Amniotic stem cell (primary cell): ENCODE measurements around the gene EMC8.

Experiments used
- DNase-seq: peaks from one replicate; lab custom pipeline; 2025; lab: John Stamatoyannopoulos, UW

The EMC8 gene

DNA sequence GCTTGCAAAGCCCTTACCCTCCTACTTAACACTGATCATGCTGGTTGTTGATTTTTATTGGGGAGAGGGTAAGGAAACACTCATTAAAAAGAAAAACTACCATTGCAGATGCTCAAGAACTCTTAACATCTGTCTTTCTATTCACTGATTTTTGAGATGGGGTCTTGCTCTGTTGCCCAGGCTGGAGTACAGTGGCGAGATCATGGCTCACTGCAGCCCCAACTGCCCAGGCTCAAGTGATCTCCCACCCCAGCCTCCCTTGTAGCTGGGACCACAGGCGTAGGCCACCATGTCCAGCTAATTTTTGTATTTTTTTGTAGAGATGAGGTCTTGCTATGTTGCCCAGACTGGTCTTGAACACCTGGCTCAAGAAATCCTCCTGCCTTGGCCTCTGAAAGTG, 14.5 kb downstream of the EMC8 start:
- no peak for DNase-seq

DNA sequence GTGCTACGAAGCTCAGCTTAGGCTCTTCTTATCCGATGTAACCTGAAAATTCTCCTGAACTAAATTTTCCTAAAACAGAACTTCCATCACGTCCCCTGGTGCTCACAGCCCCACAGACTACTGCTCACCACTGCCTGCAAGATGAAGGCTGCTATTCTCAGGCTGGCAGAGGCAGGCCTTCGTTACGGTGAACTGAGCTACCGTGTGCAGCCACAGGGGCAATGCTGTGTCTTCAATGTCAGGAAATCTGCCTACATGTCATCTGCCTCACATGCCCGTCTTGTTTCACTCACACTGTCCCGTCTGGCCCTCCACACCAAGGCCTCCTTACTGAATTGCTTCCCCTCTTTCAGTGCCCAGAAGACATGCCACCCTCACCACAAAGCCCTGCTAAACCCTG, 15.9 kb downstream of the EMC8 start:
- no peak for DNase-seq

DNA sequence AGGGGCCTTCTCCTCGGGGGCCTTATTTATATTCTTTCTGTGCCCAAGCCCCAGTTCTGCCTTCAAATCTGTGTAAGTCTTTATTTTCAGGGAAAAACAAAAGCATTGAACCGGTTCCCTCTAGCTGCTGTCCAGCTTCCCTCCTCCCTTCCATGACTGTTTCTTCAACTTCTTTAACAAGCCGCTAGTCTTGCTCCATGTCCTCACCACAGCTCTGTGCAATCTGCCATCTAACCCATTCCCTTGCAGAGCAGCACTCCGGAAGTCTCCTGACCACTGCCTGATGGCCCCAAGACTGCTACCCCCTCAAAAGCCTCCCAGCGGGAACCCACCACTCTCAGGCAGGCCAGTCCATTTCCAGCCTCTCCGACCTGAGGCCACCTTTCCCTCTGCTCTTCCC, 16.9 kb downstream of the EMC8 start:
- no peak for DNase-seq

DNA sequence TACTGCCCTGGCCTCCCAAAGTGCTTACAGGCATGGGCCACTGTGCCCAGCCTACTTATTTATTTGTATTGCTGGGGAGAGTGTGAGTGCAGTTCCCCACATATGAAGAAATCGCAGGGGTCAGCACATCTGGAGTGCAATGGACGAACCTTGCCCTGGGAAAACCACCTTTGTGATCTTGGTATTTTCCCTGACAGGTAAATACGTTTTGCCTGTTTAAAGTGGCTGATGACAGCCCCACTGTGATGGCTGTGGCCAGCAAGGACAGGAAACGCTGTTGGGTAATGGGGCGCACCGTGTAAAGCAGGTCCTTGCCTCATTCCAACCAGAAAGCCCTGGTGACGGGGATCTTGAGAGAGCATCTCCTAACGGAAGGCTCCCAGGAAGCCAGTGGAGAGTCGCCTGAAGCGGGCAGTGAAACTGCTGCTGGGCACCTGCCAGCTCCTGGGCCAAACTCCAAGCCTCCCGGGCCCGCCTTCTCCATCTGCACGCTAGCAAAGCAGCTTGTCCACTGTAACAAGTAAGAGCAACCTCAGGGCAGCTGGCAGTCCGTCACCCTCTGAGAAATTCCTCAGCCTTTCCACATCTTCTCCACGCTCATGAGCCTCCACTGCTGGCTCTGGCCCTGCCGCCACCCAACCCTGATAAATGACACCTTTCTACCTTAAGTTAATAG, 17.5 kb downstream of the EMC8 start:
- DNase-seq: no peak

DNA sequence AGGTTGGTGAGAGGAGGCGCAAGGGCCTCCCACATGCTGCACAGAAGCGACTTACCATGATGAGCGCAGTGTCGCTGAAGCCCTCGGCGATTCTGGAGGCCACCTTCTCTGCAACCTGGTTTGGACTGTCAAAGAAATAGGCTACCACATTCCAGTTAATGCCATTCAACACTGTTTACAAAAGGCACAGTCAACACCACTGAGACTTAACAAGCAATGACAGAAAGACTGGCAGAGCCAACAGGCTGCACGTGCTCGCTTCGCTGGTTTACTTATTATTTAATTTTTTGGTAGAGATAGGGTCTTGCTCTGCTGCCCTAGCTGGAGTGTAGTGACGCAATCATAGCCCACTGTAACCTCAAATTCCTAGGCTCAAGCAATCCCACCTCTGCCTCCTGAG, 18.2 kb downstream of the EMC8 start:
- DNase-seq: no peak

DNA sequence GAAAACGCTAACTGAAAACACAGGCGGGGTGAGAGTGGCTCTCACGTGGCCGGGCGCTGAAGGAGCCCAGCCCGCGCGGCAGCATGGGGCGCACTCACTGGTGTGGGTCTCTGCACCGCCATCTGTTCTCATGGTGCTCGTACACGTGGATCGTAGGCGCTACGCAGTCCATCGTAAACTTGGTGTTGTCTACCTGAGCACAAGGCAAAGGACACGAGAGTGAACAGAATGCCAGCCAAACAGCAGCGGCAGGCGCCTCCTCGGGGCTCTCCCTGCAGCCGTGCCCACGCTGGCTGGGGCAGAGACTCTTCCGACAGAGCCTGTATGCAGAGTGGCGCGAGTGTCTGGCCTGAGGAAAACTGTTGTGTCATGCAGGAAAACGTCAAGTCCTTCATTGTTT, 19.1 kb downstream of the EMC8 start:
- DNase-seq: no peak

DNA sequence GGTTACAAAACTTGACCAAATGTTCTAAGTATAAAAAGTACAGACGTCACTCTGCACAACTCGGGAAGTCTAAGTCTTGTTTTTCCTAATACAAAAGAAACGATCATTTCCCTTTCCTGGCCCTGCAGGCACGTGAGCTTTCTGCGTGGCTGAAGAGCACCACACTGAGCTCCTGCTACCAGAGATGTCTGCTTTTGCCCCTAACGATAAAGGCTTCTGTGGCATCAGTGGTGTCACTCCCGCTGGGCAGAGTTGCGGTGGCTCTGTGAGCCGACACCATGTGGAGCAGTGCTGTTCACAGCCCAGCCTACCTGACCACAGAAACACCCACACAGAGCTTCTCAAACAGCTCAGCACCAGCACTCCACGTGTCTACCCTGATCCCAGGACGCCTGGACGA, 20.5 kb downstream of the EMC8 start:
- no peak for DNase-seq

DNA sequence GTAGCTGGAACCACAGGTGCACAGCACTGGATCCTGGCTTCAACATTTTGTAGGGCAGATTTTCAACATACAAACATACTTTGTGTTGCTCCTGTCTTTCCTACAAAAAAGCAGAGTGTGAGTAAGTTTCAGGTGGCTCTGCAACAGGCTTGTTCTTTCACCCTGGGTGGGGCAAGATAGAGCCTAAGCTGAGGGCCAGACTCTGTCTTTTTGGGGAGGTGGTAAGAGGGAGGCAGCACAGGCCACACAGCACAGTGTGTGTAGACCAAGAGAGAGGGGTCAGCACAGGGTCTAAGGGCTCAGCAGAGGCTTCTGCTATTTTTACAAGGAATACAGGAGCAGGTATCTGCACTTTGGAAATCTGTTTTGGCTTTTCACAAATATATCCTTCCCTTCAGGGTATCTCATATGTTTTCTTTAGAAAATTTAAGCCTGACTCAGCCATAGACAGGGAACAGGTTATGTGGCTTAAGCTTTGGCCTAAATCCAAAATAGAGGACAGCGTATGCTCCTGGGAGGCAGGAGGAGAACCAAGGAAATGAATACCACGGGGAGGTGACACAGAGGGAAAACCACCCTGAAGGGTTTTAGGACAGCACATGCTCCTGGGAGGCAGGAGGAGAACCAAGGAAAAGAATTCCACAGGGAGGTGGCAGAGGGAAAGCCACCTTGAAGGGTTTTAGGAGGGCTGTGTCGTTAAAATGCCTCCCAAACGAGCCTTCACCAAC, 21.6 kb downstream of the EMC8 start:
- DNase-seq: no peak

DNA sequence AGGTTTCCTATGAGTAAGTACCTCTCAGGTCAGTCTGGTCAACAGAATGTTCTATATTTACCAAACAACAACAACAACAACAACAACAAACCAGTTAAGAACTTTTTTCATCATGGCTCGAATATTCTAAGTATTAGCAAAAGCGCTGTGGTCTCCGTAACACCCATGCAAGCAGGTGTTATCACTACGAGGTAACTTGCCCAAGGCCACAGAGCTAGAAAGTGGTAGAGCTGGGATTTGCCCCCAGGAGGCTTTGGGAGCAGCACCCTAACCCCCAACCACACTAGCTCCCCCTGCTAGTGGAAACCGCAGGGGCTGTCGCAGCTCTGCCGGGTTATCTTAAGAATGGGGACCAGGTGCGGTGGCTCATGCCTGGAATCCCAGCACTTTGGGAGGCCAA, 24.5 kb downstream of the EMC8 start:
- DNase-seq: no peak

DNA sequence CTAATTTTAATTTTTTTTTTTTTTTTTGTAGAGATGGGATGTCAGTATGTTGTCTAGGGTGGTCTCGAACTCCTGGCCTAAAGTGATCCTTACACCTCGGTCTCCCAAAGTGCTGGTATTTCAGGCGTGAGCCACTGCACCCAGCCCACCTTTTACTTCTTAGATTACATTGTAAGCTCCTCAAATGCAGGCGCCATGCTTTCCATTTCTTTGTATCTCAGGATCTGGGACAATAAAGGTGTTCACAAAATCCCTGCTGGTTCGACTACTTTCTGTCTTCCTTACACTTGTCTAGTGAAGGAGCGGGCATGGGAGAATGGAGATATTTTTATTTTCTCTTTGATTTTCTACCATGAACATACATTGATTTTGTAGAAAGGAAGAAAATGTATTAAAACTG, 25.2 kb downstream of the EMC8 start:
- DNase-seq: no peak

DNA sequence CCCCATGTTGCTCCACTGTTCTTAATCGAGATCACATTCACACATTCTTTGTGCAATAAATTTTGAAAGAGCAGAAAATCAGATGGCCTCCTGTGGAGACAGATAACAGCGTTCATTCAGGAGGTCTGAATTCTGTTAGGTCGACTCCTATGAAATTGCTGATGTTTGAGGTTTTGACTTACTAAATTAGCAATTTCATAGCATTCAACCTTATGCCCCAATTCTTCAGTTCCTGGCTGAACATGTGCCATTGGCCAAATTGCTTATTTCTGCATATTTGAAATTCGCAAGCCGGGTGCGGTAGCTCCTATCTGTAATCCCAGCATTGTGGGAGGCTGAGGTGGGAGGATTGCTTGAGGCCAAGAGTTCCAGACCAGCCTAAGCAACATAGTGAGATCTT, 26.3 kb downstream of the EMC8 start:
- DNase-seq: no peak

DNA sequence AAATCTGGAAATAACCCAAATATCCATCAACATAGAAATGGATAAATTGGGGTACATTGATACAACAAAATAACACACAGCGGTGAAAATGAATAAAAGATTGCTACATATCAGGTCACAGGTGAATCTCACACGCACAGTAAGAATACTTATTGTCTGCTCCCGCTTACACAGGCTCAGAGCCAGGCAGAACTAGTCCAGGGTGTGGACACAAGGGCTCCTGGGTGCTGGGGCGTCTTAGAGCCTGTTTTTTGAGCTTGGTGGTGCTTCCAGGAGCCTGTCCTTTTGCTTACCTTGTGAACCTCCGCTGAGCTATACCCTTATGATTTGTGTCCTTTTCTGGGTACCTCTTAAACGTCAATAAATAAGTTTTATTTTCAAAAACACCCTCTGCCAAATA, 28.6 kb downstream of the EMC8 start:
- no peak for DNase-seq

DNA sequence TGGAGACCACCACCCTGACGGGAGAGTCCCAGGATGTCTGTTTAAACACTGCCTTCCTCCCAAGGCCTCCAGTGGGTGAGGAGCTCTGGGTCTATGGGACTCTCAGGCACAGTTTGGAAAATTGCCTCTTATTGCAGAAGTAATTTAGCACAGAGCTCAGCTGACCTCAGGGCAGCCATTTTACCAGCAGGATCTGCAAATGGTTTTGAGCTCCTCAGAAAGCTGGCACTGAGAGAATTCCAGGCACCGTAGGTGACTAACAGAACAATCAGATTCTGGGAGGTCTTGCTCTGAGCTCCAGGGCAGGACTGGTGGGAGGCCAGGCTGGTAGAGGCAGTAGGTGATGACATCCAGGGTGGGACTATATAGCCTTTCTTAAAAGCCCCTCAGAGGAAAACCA, 31.1 kb downstream of the EMC8 start:
- no peak for DNase-seq

DNA sequence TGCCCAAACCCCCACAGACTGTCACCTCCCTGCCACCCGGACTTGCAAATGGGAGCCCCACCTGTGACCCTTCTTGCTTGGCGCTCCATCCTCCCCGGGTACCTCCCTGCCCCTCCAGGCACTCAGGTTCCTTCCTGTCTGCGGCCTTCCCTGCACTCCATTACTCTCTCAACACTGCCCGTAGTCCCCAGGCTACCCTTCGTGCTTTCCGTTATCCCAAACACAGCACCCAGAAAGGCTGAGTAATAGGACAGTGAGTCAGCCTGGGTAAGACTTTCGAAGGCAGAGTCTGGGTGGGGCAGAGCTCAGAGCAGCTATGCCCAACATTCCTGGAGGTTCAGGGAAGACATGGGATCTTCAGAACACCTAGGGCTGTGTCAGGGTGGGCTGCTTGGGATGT, 31.8 kb downstream of the EMC8 start:
- peak; percentile 93 for DNase-seq

DNA sequence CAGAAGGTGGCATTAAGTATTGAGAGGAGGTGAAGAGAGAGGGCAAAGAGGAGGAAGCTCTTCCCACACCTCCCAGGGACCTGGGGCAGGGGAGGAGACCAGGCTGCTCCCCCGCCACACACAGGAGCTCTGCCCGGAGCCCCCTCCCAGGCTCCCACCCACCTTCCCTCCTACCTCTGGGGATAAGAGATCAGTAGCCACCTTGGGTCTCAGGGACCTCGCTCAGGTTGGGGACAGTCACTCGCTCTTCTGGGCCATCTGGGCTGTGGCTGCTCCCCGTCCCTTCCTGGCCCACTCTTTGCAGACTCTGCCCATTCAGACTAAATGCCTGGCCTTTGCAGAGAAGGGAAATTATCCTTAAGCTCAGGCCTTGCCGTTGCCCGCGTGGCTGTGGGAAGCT, 33.6 kb downstream of the EMC8 start:
- DNase-seq: no peak

DNA sequence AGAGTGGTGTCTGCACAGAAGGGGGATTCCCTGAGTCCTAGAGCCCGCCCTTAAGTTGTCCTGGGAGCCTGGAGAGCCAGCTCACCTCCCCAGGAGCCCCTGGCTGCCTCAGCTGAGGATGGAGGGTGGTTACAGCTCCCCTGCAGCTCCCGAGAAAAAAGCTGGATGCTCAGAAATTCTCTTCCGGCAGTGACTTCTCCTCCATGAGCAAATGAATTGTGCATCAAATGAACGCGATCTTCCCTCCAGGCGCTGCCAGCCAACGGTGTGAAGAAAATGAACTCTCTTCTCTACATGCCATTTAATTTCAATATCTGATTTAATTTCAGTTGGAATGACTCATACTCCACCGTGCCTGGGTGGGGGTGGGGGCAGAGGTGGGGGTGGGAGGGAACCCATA, 34.1 kb downstream of the EMC8 start:
- no peak for DNase-seq

DNA sequence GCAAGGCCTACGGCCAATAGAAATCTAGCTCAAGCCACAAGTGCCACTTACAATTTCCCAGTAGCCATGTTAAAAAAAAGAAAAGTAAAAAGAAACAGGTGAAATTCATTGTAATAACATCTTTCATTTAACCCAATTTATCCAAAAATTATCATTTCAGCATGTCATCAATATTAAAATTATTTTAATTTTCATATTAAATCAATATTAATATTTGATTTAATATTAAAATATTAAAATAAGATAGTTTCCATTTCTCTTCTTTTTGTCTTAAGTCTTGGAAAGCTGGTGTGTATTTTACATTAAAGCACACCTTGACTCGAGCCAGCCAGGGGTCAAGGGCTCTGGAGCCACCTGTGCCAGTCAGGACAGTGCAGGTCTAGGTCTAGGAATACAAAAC, 35.7 kb downstream of the EMC8 start:
- no peak for DNase-seq

DNA sequence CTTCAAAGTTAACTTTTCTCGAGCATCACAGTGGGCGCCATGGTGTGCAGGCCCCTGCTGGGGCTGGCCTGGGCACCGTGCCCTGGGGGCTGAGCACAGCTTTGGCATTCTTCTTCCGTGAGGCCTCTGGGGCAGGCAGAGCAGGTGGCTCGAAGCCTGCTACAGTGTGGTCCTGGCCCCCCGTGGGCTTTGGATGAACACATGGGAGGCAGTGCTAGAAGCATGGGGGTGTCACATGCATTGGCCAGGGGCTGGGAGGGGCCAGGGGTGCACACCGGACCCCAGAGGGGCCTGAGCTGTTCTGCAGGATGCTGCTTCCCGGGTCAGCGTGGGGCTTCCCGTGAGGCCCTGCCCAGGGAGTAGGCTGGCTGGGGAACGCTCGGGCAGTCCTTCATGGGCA, 36.4 kb downstream of the EMC8 start:
- no peak for DNase-seq

DNA sequence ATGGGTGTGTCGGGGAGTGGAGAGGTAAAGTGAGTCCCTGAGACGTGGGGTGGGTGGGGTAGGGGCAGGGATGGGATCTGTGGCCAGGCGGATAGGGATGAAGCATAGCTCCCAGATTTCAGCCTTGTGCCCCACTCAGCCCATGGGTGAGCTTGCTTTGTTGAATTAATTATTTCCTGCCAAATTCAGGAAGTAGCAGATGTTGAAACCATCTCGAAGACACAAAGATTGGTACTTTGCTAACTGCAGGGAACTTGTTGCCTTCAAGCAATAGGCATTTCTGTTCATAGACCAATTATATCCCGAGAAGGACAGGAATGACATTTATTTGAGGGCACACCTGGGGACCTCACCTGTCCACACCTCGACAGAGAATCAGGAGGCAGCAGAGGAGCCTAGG, 37.5 kb downstream of the EMC8 start:
- DNase-seq: no peak

DNA sequence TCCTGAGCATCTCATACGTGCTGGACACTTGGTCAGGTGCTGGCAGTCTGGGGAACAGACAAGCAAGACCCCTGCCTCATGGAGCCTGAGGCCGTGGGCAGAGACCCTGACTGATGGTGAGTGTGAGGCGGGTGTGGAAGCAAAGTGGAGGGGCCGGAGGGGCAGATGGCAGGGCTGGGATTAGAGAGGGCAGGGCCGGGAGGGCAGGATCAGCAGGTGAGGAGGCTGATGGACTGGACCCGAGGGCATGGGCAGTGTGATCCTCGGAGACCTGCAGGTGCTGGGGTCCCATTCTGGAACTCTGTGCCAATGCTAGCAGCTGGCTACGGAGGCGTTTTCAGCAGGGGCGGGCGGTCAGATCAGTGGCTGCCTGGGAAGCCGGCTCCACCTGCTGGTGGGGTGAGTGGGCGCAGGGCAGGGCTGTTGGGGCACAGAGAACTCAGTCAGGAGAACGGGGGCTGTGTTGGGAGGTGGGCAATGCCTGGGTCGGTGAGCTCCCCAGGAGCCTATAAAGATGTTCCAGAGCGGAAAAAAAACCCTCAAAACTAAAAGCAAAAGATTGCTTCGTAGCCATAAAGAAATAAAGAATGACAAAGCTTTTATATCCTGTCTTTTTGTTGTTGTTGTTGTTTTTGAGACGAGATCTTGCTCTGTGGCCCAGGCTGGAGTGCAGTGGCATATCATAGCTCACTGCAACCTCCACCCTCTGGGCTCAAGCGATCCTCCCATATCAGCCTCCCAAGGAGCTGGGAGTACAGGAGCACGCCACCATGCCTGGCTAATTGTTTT, 39.5 kb downstream of the EMC8 start:
- DNase-seq: no peak

DNA sequence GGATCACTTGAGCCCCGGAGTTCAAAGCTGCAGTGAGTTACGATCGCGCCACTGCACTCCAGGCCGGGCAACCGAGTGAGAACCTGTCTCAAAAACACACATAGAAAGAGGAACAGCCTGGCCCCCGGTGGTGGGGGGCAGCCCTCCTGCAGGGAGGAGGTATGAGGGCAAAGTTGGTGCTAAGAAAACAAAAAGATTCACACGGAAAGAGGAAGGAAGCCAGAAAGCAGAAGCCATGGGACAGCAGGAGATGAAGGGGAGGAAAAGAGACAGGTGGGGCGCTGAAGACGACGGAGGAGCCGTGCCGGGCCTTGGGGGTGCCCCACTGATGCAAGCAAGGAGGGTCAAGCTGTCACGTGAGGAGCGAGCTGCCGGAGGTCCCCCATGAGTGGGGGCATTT, 40.2 kb downstream of the EMC8 start:
- no peak for DNase-seq

DNA sequence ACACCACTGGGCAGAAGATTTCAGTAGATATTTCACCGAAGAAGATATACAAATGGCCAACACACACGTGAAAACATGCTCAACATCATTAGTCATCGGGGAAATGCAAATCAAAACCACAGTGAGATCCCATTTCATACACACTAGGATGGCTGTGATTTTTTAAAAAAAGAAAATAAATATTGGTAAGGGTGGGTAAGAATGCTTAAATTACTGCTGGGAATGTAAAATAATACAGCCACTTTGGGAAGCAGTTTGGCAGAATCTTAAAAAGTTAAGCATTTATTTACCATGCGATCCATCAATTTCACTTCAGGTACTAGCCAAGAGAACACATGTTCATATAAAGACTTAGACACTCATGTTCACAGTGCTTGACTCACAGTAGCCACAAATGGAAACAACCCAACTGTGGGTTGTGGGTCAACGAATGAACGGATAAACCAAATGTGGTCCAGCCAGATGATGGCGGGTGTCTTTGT, 42.0 kb downstream of the EMC8 start:
- DNase-seq: no peak
